SK-N-MC (cell line): Measurements from ENCODE around the gene TP73.

Experiments used
- DNase-seq: peaks from one replicate; pipeline ENCODE4 v3.0.0-alpha.2; 2011; ENCODE audit warnings: low read depth, low spot score
- H3K27ac ChIP-seq: fragments of 200-600 bp; sonication (generic); 2 replicates; pipeline ENCODE4 v1.5.1; 2016; ENCODE audit warnings: mixed run types
- H3K36me3 ChIP-seq: fragments of 200-600 bp; sonication (generic); 2 replicates; pipeline ENCODE4 v1.6.1; 2017; ENCODE audit warnings: antibody characterized with exemption, low read length, mixed read lengths; ENCODE audit not compliant: insufficient read depth
- H3K4me3 ChIP-seq: fragments of 200-600 bp; sonication (generic); 2 replicates; pipeline ENCODE4 v1.5.1; 2016
- H3K9ac ChIP-seq: fragments of 200-600 bp; sonication (generic); 2 replicates; pipeline ENCODE4 v1.8.0; 2017; ENCODE audit warnings: mixed run types, mixed read lengths; ENCODE audit not compliant: insufficient read length
- H3K9me3 ChIP-seq: fragments of 200-600 bp; sonication (generic); 2 replicates; pipeline ENCODE4 v1.6.1; 2017; ENCODE audit warnings: low read depth, mild to moderate bottlenecking, antibody characterized with exemption, low read length, moderate library complexity, mixed read lengths
- EZH2 ChIP-seq: fragments of 200-600 bp; sonication (generic); IDR thresholded peaks from one replicate; pipeline ENCODE4 v1.6.1; 2017; ENCODE audit warnings: antibody characterized with exemption
- FOXP2 ChIP-seq: optimal IDR thresholded peaks from 2 replicates; pipeline ENCODE3; 2011; ENCODE audit warnings: mild to moderate bottlenecking, moderate library complexity; ENCODE audit not compliant: insufficient read depth; ENCODE audit errors: extremely low read length, control extremely low read depth
- POLR2AphosphoS5 ChIP-seq: IDR thresholded peaks from 2 replicates; pipeline ENCODE4 v1.6.1; 2012; ENCODE audit warnings: mild to moderate bottlenecking, low read depth, low read length, borderline replicate concordance

TP73 gene

GRCh38 chr1:3675436-3675835, 23.1 kb downstream of the TP73 start:
- H3K36me3 ChIP-seq, result no peaks in the 10 kb centered on the region
- H3K9ac ChIP-seq, result no peak overlapping the region
- no peak overlapping the region for H3K27ac ChIP-seq
- TF ChIP-seq POLR2AphosphoS5 (no peak), FOXP2 (no peak)
- no peak for DNase-seq
- no peaks in the 10 kb centered on the region for H3K9me3 ChIP-seq
- H3K4me3 ChIP-seq, result no peak overlapping the region

GRCh38 chr1:3676581-3677470, 24.5 kb downstream of the TP73 start:
- Histone ChIP-seq H3K27ac (no peak overlapping the region), H3K9me3 (no peaks in the 10 kb centered on the region), H3K36me3 (no peaks in the 10 kb centered on the region), H3K4me3 (no peak overlapping the region), H3K9ac (no peak overlapping the region)
- DNase-seq, result no peak
- TF ChIP-seq FOXP2 (no peak), EZH2 (no peak), POLR2AphosphoS5 (no peak)

- Histone ChIP-seq H3K9ac (no peak overlapping the region), H3K27ac (no peak overlapping the region), H3K4me3 (no peak overlapping the region), H3K9me3 (no peaks in the 10 kb centered on the region), H3K36me3 (no peaks in the 10 kb centered on the region)
- no peak for TF ChIP-seq POLR2AphosphoS5
- TF ChIP-seq EZH2, result no peak
- no peak for TF ChIP-seq FOXP2
- DNase-seq, result no peak
Observed at GRCh38 chr1:3677484-3677883, 25.2 kb downstream of the TP73 start.

GRCh38 chr1:3678361-3679097, 26.2 kb downstream of the TP73 start:
- no peak for TF ChIP-seq EZH2
- TF ChIP-seq FOXP2, result no peak
- no peak for TF ChIP-seq POLR2AphosphoS5
- H3K9me3 ChIP-seq, result no peaks in the 10 kb centered on the region
- H3K4me3 ChIP-seq, result no peak overlapping the region
- no peak overlapping the region for H3K27ac ChIP-seq
- no peak for DNase-seq
- H3K36me3 ChIP-seq, result no peaks in the 10 kb centered on the region
- H3K9ac ChIP-seq, result no peak overlapping the region

GRCh38 chr1:3679098-3679555, 26.8 kb downstream of the TP73 start:
- no peak for DNase-seq
- no peak overlapping the region for H3K9ac ChIP-seq
- TF ChIP-seq POLR2AphosphoS5 (no peak), EZH2 (no peak), FOXP2 (no peak)
- H3K4me3 ChIP-seq, result no peak overlapping the region
- H3K27ac ChIP-seq, result no peak overlapping the region
- no peaks in the 10 kb centered on the region for H3K9me3 ChIP-seq
- H3K36me3 ChIP-seq, result no peaks in the 10 kb centered on the region

- TF ChIP-seq FOXP2, result no peak
- TF ChIP-seq POLR2AphosphoS5, result no peak
- no peak for TF ChIP-seq EZH2
- Histone ChIP-seq H3K4me3 (no peak overlapping the region), H3K36me3 (no peaks in the 10 kb centered on the region), H3K9ac (no peak overlapping the region), H3K9me3 (no peaks in the 10 kb centered on the region), H3K27ac (no peak overlapping the region)
- DNase-seq, result no peak
Observed at GRCh38 chr1:3679799-3680453, 27.6 kb downstream of the TP73 start.

- Histone ChIP-seq H3K27ac (no peak overlapping the region), H3K9me3 (no peaks in the 10 kb centered on the region), H3K9ac (no peak overlapping the region), H3K36me3 (no peaks in the 10 kb centered on the region), H3K4me3 (no peak overlapping the region)
- no peak for DNase-seq
- TF ChIP-seq POLR2AphosphoS5, result no peak
- TF ChIP-seq EZH2, result no peak
- TF ChIP-seq FOXP2, result no peak
Observed at GRCh38 chr1:3680488-3681230, 28.3 kb downstream of the TP73 start.
